ENCODE measurements around the gene CNPY1.
A peak's percentile ranks its signal among the peaks of the same experiment; 100 is the strongest.

The CNPY1 gene

DNA sequence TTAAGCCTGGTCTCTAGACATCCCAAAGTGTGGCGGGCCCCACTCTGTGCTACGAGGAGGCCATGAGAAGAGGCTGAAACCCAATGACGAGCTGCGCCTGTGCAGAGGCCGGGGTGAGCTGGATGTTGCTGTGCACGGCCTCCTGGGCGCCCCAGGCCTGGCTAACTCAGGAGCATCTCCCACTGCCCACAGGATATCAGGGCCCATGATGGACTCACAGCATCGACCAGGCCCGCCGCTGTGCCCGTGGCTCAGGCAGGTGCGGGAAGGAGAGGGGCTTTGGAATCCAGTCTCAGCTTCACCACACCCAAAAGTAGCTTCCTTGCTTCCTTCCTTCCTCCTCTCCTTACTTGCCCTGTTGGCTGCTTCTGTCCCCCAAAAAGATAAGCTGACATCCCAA lies 4.6 kb upstream of the CNPY1 start:
- TF ChIP-seq, protein P1, sequence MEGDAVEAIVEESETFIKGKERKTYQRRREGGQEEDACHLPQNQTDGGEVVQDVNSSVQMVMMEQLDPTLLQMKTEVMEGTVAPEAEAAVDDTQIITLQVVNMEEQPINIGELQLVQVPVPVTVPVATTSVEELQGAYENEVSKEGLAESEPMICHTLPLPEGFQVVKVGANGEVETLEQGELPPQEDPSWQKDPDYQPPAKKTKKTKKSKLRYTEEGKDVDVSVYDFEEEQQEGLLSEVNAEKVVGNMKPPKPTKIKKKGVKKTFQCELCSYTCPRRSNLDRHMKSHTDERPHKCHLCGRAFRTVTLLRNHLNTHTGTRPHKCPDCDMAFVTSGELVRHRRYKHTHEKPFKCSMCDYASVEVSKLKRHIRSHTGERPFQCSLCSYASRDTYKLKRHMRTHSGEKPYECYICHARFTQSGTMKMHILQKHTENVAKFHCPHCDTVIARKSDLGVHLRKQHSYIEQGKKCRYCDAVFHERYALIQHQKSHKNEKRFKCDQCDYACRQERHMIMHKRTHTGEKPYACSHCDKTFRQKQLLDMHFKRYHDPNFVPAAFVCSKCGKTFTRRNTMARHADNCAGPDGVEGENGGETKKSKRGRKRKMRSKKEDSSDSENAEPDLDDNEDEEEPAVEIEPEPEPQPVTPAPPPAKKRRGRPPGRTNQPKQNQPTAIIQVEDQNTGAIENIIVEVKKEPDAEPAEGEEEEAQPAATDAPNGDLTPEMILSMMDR (IDR thresholded peaks at IDR 0.05; ENCODE audit: borderline replicate concordance, insufficient read depth, low read depth, low read length) = no peak
- no peak overlapping the region for H3K4me3 ChIP-seq (ENCODE audit: low read depth, low read length)

DNA sequence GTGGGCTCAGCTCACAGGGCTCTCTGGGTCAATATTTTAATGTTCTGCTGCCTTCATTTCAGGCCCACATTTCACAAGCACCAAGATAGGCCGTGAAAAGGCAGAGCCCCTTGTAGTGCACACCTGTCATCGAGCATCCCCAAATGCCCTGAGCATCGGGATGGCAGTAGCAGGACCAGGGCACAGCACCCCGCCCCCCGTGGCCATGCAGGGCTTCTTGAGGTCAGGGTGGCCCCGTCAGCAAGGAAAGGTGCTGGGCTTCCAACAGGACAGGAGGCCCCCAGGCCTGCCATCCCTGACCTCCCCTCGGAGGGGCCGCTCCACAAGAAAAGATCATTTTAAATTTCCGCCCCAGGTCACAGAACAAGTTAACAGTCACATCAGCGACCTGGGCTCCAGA lies 2.9 kb upstream of the CNPY1 start:
- no peak overlapping the region for H3K4me3 ChIP-seq (ENCODE audit: low read depth, low read length)
- TF ChIP-seq, protein P1 (IDR thresholded peaks at IDR 0.05; ENCODE audit: borderline replicate concordance, insufficient read depth, low read depth, low read length) = no peak

DNA sequence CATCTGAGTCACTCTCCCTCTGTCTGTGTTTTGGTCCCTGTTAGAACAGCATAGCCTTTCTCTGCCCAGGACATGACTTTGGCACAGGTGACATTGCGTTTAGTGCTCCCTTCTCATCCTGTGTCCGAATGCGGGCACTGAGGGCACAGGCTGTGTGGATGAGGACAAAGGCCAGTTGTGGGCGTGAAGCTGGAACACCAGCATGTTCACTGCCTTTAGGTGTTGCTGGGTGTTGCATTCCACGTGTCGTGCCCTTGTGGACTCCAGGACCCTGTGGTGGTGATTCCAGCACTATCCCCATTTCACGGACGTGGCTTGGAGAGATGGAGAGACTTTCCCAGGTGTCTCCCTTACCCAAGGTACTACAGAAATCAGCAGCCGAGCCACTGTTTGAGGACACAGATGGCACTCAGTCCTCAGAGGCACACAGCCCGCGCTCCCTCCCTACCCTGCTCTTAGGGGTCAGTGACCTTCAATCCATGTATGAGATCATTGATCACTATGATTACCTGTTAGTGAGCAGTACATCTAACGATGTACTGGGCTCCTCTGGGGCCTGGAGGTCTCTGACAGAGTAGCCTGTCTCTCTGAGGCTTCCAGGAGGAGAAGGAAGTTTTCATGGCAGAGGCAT lies 917 bp upstream of the CNPY1 start:
- H3K4me3 ChIP-seq (ENCODE audit: low read depth, low read length) = no peak overlapping the region
- TF ChIP-seq, protein P1 (IDR thresholded peaks at IDR 0.05; ENCODE audit: borderline replicate concordance, insufficient read depth, low read depth, low read length) = no peak

DNA sequence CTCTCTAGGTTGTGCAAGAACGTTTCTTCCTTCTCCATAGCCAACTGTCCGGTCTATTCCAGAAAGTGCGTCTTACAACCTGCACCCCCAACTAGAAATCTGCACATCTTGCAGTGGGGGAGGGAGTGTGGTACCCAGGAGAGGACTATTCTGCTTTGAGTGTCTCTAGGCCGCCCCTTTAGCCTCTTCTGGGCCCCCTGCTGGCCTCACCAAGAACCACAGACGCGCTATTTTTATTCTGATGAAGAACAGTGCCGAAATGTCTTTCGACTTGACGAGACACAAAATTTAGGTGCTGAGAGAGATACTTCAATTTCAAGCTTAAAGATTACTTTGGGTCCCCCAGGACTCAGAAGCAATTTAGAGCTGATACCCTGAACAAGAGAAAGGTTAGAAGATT lies 1.0 kb downstream of the CNPY1 start:
- TF ChIP-seq, protein P1 (IDR thresholded peaks at IDR 0.05; ENCODE audit: borderline replicate concordance, insufficient read depth, low read depth, low read length) = peak; percentile 21; the same call in 1 of the 2 replicates
- no peak overlapping the region for H3K4me3 ChIP-seq (ENCODE audit: low read depth, low read length)

DNA sequence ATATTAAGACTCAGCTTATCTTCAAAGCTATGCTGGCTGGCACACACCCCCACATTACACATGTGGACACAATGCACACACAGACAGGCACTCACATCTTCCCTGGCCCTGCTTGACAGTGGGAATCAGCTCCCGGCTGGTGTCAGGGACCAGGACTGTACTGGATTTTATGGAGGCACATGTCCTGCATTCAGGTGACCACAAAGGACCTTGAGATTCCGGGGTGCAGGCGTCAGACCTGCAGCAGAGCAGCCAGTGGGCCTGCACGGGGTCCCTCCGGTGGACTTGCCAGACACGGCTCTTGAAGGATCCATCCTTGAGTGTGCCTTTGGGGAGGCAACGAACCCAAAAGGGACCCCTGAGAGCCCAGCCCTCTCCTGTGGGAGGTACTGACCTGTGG lies 1.9 kb downstream of the CNPY1 start:
- TF ChIP-seq, protein P1 (IDR thresholded peaks at IDR 0.05; ENCODE audit: borderline replicate concordance, insufficient read depth, low read depth, low read length) = no peak

DNA sequence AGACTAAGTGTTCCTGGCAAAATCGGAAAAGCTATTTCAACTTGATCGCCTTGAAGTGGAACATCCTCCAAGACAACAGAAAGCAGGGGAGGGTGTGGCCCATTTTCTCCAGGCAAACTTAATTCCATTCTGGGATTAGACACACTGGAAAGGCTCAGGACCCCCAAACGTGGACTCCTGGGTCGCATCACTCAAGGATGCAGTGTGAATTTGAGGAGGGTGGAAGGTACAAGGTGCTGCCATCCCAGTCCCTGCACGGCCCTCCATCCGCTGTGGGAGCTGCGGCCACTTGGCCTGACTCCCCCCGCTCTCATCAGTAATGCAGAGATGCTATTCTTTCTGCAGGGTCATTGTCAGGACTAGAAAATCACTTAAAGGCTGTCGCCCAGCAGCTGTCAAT lies 2.4 kb downstream of the CNPY1 start:
- TF ChIP-seq, protein P1 (IDR thresholded peaks at IDR 0.05; ENCODE audit: borderline replicate concordance, insufficient read depth, low read depth, low read length) = no peak
- no peak overlapping the region for H3K4me3 ChIP-seq (ENCODE audit: low read depth, low read length)

More for the DNA sequence above, 1.9 kb downstream of the CNPY1 start:
- no peak overlapping the region for H3K4me3 ChIP-seq (ENCODE audit: low read depth, low read length)
